Measurements from ENCODE around the gene FEZ2.
"Not testable (repeated sequence)": the region's sequence is repeated elsewhere in the genome, so short reads cannot be mapped to it uniquely, and the experiment has no call there.

Gene FEZ2, protein sequence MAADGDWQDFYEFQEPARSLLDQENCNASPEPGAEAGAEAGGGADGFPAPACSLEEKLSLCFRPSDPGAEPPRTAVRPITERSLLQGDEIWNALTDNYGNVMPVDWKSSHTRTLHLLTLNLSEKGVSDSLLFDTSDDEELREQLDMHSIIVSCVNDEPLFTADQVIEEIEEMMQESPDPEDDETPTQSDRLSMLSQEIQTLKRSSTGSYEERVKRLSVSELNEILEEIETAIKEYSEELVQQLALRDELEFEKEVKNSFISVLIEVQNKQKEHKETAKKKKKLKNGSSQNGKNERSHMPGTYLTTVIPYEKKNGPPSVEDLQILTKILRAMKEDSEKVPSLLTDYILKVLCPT

DNA sequence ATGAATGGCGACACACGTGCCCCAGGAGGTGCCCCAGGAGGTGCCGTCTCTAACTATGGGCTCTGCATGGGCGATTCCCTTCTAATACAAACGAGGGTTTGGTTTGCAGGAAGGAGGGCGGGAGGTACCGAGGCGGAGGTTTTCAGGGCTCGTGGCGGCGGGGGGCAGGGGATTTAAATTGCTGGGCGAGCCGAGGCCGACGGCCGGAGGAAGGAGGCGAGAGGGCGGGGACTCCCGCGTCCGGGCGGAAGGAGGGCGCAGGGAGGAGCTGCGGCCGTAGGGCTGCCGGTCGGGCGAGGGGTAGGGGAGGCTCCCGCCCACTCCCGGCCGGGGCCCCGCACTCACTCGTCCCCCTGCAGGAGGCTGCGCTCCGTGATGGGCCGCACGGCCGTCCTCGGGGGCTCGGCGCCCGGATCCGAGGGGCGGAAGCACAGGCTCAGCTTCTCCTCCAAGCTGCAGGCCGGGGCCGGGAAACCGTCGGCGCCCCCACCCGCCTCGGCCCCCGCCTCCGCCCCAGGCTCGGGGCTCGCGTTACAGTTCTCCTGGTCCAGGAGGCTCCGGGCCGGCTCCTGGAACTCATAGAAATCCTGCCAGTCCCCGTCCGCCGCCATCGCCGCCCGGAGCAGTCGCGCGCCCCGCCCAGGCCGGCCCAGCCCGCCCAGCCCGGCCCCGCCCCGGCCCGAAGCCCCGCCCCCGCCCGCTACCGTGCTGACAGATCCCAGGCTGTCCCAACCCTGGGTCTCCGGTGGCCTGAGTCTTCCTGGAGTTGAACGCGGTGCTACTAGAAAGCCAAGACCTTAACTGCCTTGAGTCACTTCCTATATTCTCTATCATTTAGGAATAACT is at the start of gene FEZ2:
TSS of gene FEZ2 (minus strand) at position 637 of the 846 bp plus-strand sequence. CDS start at position 611, 26 bp downstream.
- DNase-seq: peak; percentile 81

DNA sequence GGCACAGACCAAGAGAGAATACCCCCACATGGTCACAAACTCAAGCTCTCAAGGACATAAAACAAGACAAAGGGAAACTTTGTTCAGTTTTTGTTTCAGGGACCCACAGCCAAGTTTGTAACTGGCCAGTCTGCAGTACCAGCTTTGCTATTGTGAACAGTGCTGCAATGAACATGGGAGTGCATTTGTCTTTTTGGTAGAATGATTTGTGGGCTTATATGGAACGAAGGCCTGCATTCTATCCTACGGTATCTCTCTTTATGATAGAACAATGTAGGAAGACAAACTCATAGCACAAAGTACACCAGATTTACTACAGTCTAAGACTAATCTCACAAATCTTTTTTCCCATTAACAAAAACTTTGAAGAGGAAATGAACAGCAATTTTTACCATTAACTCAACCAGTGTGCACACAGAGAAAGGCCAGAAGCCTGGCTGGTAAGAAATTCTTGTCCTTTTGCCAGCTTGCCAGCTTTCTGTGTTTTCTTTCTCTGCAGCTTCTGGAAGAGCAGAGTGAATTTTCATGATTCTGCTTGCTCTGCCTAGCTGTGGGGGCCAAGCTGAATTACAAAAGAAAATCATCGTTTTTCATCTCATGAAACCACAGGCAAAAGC is 37.1 kb upstream of the FEZ2 start:
- no peak for DNase-seq

DNA sequence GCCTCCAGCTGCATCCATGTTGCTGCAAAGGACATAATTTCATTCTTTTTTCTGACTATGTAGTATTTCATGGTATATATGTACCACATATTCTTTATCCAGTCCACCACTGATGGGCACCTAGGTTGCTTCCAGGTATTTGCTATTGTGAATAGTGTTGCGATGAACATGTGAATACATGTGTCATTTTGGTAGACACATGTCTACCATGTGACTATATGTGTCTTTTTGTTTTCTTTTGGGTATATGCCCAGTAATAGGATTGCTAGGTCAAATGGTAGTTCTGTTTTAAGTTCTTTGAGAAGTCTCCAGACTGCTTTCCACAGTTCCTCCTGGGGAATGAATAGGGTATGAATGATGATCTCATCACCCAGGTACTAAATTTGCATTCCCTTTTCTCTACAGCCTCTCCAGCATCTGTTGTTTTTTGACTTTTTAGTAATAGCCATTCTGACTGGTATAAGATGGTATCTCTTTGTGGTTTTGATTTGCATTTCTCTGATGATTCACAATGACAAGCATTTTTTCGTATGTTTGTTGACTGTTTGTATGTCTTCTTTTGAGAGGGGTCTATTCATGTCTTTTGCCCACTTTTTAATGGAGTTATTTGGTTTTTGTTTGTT is 35.6 kb upstream of the FEZ2 start:
- DNase-seq: no peak

DNA sequence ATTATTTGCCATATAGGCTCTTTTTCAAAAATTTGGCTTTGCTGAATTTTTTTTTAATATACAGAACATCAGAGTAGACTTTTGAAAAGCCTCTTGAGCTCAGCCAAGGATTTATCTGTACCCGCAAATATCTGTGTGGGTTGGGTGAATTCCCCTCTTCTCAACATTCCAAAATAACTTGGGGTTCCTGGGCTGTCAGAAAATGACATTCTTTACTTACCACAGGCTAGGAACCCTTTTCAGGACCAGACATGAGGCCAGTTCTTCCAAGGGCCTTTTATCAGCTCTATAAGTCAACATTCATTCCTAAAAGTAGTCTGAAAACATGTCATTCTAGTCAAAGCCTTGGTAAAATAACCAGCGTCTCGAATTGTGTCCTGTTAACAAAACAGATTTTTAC is 28.8 kb upstream of the FEZ2 start:
- DNase-seq: no peak

DNA sequence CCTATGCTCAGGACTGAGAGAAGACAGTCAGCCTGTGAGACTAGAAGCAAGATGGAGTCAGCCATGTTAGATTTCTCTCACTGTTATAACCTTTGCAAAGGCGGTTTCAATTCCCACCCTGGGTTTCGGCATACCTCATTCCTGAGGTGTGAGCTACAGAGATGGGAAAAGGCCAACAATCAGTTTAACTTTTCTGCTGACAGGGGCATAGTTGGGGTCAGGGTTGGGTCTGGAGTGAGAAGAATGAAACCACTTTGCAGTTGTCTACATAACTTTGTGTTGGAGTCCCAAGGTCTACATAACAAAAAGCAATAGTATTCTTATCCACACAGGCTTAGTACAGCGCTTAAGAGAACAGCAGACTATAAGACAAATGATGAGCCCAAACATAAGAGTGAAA is 28.1 kb upstream of the FEZ2 start:
- no peak for DNase-seq

DNA sequence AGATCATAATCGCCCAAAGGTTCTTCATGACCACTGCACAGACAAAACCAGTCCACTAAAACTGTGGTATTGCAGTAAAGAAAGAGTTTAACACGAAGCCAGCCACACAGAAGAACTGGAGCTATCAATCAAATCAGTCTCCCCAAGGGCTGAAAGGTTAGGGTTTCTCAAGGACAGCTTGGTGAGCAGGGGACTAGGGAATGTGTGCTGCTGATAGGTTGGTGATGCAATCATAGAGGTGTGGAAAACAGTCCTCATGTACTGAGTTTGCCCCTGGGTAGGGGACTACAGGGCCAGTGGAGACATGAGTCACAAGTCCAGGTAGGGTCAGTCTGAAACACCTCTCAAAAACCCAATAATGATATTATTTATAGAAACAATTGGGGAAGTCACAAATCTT is 27.3 kb upstream of the FEZ2 start:
- no peak for DNase-seq

DNA sequence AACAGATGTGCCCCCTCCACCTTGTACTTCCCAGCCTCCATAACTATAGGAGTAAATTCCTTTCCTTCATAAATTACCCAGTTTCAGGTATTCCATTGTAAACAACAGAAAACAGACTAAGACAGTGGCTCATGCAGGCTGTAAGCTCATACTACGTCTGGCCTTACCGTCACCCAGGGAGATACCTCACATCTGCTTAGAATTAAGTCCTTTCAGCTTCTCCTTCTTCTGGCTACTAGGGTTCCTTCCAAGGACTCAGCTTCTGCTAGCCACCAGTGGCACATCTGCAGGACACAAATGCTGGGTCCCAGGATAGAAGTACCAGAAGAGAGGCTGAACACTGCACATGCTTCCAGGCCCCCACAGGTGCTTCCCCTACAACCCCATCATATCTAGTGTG is 22.4 kb upstream of the FEZ2 start:
- DNase-seq: no peak

DNA sequence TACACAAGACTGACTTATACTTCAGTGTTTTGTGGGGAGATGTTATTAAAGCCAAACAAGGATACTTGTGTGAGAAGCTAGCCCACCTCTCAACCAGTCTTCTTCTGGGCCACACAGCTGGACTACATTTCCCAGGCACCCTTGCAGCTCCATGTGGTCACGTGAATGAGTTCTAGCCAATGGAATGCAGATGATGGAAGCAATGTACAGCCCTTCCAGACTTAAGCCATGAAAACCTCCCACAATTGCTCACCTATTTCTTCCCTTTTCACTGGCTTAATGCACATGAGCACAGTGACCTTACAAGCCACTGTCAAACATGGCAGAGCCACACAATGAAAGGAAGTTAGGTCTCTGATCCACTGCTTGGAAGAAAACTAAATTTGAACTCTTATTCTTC is 20.4 kb upstream of the FEZ2 start:
- DNase-seq: peak; percentile 38

DNA sequence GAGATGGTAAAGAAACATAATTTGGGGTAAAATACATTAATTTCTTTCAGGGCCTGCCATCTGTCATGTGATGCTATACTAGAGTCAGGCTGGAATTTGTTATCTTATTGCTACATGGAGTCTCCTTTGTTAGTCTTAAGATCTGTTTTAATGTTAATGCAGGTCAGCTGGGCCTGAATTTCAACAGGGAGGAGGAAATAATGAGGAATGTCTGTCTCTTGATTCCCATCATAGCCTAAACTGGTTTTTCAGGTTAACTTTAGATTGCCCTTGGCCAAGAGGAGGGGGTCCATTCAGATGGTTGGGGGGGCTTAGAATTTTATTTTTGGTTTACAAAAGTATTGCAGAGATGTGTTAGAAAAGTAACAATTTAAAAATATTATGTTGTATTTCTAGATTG is 19.0 kb upstream of the FEZ2 start:
- no peak for DNase-seq

DNA sequence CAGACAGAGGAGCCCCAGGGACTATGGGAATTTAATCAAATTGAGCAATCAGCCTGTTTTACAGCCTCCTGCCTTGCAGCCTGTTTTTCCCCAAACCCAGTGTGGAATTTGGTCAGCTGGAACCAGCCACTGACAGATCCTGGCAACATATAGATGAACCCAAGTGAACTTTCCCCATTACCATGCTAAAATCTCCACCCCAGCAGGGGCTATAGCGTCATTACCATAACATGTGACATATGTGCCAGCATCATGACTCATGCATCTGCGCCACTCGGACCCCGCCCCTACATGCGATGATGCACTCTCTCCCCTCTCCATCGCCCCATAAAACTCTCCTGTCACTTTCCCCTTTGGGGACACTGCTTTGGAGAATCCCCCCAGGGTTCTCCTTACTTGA is 17.3 kb upstream of the FEZ2 start:
- no peak for DNase-seq

DNA sequence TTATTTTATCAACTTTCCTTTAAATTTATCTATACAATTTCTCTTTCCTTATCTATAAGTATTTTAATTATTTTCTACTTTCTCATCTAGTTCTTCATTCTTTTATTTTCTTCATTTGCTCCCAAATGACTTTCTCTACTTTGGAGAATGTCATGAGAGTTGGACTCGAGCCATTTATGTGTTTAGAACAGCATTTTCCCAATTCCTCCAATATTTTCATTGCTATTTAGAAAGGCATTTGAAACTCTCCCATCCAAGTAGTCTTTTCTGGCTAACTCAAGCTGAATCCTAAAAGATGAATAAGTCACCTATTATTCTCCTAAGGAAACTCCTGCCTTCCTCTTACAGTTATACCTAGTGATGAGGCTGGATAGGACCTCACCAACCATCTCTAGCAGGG is 15.8 kb upstream of the FEZ2 start:
- DNase-seq: no peak

DNA sequence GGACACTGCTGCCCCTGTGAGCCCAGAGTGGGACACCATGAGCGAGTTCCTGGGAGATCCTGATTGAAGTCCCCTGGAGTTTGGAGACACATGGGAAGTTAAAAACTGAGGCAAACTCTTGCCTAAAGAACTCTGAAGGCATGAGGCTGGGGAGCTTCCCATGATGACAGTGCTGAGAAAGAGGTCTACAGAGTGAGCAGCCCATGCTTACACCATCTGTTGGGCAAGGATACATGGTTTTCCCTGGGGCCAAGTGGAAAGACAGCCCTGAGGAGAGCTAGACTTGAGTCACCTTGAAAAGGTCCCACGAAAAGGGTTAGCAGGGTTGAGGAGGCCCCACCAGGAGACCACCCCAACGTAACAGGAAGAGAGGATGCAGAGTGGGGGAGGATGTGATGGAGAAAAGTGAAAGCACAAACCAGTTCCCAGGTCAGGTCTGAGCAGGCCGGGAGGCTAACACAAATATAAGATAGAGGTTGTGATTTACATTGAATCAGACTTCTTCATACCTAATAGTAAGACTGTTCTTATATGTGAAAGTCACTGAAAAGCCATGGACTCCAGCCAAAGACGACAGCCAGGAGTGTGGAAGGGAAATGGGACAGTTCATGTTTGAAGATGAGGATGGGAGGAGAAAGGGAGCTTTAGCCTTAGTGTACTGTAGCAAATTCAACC is 13.5 kb upstream of the FEZ2 start:
- DNase-seq: no peak

DNA sequence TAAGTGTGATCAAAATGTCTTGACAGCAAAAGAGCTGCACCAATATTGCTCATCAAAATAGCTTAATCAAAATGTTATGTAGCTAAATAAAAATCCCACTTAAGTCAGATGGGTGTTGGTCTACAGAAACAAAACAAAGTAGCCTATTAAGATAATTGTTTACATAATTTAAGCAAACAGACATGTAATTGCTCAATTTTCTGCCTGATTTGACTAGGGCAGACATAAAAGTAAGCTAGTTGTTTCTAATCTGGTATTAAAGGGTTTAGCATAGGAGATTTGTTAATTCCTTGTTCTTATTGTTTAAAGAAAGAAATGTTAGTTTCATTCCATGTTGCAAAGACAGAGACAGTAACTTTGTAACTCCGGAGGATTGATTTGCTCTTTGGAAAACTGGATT is 11.5 kb upstream of the FEZ2 start:
- no peak for DNase-seq

DNA sequence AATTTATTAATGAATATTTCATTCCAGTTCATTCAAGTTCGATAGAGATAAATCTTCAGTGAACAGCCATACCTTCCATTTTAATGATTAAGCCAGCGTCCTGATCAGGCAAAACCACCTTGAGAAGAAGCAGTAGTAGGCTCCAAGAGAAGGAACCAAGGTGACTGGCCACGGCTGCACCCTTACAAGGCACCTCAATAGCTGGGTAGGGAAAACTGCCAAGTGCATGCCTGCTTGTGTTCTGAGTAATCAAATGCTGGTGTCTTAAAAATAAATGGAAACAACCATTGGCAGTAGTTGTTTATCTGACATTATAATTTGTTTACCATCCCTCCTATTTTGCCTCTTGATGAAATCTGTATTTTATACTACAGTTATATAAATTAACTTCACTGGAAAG is 10.0 kb upstream of the FEZ2 start:
- no peak for DNase-seq

DNA sequence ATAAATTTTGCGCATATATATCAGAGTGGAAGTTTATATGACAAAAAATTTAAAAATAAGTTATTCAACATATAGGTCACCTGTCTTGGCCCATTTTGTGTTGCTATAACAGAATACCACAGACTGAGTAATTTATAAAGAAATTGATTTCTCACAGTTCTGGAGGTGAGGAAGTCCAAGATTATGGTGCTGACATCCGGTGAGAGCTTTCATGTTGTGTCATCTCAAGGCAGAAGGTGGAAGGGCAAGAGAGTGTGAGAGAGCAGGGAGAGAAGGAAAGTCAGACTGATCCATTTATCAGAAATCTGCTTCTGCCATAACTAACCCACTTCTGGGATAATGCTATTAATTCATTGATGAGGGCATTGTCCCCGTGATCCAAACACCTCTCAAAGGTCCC is 9.0 kb upstream of the FEZ2 start:
- no peak for DNase-seq

DNA sequence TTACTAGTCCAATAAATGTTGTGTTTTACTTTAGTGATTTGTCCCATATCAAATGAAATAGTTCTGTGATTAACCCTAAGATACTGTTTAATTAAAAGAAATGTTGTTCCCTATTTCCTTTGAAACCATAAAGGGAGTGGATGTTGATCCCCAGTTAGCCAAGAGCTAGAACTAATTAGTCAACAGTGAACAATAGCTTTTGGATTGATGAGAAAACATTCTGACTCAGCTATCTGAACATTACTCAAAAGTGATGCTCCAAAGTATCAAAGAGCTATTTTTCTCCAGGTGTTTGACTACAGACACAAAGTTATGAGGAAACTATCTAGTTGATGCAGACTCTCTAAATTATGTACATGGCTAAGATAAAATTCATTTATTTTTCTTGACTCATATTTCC is 7.3 kb upstream of the FEZ2 start:
- no peak for DNase-seq

DNA sequence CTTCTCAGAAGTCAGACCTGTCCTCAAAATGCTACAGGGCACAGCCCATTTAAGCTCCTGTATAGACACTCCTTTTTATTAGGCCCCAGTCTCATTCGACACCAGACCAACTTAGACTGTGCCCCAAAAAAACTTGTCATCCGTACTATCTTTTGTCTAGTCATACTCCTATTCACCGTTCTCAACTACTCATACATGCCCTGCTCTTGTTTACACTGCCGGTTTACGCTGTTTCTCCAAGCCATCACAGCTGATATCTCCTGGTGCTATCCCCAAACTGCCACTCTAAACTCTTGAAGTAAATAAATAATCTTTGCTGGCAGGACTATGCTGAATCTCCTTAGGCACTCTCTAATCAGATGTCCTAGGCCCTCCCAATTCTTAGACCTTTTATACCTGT is 5.7 kb upstream of the FEZ2 start:
- DNase-seq: not testable (repeated sequence)

DNA sequence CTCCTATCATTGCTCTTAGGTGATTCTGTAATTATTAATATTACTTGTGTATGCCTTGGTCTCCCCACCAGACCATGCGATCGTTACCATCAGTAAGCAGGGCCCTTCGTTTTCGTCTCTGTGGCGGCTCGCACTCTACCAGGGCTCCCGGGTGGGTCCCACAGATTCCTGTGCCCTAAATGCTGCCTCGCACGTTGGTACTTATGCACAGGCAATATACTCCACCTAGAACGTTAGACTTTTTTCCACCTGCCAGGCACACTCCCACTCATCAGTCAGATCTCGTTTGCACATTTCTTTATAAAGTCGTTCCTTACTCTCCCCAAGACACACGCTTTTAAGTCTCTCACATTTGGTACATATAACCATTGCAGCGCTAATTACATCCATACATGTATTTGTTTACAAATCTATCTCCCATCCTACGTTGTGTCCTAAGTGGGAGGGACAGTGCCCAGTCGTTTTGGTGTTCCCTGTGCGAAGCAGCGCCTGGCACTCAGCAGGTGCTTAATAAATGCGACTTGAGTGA is 901 bp downstream of the FEZ2 start:
- DNase-seq: peak; percentile 27

DNA sequence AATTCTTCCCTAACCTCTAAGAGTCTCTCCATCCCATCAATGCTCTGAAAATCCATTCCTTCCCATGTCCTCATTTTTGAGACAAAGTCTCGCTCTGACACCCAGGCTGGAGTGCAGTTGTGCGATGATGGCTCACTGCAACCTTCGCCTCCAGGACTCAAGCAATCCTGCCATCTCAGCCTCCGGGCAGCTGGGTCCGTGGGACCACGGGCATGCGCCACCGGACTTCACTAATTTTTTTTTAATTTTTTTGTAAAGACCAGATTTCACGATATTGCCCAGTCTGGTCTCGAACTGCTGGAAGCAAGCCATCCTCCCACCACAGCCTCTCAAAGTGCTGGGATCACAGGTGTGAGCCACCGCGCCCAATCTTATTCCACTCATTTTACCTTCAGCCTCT is 1.6 kb downstream of the FEZ2 start:
- no peak for DNase-seq

DNA sequence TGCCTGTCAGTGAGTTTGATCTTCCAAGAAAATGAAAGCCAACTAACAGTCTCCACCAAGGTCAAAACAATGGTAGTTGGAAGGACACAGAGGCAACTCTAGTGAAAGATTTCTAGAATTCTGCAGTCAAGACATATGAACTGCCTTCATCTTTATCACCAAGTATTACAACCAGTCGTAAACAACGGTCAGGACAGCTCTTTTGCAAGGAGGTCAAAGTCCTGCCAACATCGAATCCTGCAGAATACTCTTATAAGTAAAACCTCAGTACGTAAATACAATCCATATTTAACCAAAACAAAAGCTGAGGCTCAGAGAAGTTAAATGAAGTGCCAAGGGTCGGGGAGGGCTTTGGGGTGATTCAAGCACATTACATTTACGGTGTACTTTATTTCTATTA is 3.1 kb downstream of the FEZ2 start:
- DNase-seq: no peak

DNA sequence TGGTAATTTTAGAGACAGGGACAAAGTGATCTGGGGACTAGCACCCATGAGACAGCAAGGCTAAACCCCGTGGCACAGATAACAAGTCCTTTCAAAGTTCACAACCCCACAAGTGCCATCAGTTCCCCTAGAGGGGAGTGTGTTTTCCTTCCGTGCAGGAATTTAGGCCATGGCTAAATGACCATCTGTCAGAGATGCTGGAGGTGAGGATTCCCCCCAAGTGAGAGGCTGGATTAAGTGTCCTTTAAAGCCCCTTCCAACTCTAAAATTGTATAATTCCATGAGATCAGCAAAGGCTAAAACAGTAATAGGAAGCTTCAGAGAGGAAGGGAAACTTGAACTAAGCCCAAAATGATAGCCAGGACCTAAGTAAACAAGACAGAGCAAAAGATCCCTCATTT is 8.7 kb downstream of the FEZ2 start:
- DNase-seq: no peak

DNA sequence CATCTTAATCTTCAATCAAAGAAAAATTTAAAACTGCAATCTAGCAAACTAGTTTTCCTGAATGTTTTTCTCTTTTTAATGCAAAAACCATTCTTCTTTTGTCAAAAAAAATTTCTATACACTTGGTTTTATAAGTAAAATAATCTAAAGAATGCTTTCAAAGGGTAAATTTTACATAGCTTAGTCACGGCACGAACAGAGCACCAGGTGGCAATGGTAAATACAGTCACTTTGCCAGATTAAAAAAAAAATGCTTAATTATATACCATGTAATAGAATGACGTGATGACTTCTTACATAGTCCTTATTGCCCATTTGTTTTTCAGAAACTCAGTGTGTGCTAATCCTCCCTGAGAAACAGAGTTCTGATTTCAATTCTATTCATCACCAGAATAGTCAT is 10.4 kb downstream of the FEZ2 start:
- no peak for DNase-seq

DNA sequence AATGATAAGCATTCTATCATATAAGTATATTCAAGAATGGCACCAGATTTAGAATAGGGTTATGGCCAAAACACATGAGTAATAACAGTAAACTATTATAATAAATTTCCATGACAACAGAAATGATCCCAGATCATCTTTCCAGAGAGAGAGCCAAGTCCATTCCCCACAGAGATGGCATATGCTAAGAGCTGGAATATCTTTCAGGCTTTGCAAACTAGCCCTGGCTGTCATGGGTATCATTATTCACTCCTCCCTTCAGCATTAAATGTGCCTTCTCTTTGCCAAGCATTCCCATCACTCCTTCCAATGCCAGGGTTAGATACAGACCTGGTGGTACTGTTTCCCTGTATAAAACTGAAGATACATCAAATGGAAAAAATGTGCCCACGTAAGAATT is 10.9 kb downstream of the FEZ2 start:
- no peak for DNase-seq

Data from stimulated activated CD8-positive, alpha-beta memory T cell treated with anti-CD3 and anti-CD28 coated beads, Interleukin-4, amount 100 ng/mL, for 48 hours (primary cell).